NCI-H1417 (cell line): ENCODE measurements around the gene RAPGEF4.

ENCODE experiments used
- DNase-seq, 3 experiments: peaks; one replicate each; lab custom pipeline; 2025; lab: John Stamatoyannopoulos, UW

The RAPGEF4 gene

DNA sequence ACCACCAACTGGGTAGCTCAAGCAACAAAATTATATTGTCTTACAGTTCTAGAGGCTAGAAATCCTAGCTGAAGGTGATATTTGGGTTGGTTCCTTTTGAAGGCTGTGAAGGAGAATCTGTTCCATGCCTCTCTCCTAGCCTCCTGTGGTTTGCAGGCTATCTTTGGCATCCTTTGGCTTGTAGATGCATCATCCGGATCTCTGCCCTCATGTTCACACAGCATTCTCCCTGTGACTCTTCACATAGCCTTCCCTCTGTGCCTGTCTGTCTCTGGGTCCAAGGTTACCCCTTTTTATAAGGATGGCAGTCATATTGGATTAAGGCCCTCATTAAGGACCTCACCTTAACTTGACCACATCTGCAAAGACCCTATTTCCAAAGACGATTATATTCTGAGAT is 261.4 kb downstream of the RAPGEF4 start:
- DNase-seq: no peak

DNA sequence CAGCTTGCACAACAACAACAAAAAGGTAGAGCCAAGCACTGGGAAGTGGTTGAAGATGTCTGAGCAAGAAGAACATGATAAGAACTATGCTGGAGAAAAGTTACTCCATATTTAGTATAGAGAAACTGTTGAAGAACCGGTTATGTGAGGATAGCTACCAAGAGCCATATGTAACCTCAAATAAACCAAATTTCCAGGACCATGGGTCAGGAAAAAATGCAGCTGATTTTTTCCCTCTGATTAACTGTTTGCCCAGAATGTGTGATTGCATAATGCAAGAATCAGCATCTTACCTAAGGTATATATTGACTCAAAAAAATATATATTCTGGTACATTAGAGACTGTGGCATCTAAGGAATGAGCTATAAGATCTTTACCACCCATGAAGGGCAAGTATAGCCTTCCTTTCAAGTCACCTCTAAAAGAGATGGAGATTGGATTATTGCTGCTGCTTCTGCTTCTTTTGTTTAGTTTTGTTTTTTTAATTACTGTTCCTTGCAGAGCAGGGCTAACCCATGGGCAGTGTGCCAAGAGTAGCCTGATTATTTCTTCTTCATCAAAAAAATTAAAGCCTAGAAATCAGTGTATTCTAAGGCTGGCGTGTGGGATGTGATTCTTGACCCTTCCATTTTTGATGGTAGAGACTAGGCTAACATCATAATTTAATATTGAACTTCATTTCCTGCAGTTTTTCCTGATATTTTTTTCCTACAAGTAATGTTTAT is 263.1 kb downstream of the RAPGEF4 start:
- DNase-seq: peak in 1 of 3 experiments; percentile 0

DNA sequence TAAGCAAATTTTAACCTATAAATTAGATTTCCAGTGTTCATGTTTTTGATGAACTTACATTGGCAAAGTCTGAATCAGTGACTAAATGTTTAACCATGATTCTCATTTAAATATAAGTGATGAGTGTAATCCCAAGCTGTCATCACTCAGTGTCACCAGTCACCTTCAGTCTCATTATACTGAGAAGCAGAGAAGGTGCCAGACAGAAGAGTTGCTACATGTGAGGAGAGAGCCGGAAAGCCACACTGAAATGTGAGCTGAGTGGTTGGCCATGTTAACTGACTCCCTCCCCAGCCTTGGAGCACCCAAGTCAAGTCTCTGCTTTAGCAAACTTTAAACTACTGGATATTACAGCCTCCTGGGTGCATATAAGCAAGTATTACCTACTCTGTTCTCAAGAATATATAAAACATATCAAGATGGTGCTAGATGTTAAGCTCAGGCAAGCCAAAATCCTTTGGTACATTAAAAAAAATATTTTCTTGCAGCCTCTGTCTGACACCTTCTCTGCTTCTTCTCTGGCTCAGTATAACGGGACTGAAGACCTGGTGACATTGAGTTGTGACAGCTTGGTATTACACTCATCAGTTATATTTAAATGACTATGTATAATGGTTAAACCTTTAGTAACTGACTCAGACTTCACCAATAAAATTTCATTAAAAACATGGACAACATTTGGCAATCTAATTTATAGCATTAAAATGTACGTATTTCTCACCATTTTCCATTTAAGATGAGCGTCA is 264.2 kb downstream of the RAPGEF4 start:
- DNase-seq: no peak

DNA sequence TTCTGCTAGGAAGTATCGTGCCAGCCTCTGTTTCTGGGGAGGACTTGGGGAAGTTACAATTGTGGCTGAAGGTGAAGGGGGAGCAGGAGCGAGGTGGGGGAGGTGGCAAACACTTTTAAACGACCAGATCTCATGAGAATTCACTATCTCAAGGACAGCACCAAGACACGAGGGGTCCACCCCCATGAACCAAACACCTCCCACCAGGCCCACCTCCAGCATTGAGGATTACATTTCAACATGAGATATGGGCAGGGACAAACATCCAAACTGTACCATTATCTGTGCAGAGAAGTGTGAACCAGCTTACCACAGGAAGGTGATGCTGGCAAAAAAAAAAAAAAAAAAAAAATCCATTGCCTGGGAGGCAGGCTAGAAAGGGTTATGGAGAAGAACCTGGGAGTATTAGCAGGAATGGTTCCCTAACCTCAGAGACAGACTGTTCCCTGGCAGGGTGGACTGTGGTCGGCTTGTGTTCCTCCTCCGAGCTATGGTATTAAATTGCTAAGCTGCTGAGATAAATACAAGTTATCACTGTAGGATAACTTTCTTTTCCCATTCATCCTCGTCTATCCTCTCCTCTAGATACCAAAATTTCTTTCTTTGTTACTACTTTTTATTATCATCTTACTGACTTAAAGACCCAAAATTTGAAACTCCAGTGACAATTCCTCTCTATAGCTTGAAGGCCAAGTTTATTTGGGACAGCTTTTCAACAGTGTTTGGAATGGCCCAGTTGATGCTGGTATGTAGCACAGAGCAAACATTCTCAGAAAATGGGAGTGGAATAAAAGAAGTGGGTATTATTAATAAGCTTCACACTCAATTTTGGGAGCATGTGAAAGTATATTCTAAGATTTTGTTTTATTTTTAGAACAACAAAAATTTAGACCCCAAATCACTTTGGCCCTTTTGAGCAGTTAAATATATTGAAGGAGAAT is 266.3 kb downstream of the RAPGEF4 start:
- DNase-seq: no peak

DNA sequence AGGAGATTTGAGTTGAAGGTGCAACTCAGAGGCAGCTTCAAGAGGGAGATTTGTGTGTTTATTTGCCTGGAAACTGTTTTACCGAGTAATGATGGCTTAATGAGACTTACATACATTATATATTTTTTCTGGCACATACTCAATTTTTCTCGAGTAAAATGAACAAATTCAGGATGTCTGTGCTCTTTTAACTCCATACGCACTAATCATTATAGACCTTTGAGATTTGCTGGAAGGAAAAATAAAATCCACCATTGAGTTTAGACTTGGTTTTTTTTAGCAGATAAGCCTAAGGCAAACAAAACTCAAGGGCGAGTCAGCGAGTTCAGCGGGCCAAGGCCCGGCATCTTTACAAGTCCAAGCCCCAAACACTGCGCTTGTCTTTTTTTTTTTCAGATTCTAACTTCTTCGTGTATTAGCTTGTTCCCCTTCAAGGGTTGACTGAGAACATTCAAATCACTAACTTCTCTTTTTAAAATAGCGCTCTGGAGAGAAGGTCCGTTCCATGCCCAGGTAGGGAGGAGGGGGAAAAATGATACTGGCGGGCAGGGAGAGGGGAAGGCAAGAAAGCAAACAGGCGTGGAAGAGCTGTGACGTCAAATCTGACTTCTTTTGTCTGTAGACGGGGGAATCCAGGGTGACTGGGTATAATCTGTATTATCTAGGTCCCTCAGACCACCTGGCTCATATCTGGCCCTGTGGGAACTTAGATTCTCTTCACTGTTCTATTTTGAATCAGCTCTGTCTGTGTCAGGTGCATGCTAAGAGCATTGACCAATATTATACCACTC is 267.3 kb downstream of the RAPGEF4 start:
- DNase-seq: no peak

DNA sequence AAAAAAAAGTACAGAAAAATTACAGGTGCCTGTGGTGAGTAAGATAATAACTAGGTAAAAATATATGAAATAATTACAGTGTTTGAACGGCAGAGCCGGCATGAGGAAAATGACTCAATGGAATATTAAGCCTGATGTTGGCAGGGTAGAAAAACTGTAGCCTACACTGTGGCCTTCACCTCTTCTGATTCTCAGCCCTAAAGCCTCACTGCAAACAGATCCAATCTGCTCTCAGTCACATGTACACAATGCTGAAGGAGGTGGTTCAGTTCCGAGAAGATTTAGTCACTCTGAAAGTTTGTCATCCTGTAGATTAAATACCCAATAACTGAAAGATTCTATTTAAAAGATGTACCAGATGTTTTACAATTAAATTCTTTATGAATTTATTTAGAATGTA is 273.1 kb downstream of the RAPGEF4 start:
- DNase-seq: peak in 1 of 3 experiments; percentile 1

DNA sequence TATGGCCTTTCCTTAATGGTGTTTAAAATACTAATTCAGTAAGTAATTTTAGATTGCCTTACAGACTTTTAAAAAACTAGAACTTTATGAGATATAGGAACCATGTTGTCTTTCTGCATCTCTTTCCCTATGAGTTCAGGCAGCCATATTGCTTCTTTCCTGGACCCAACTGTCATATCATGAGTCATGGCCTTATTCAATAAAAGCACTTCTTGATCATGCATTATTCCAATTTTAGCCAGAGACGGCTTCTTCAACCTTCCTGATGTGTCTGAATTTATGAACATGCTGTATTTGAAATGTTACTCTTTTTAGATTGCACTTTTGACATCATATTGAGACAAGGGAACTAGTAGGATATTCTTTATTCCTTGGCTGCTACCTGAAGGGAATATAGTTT is 274.6 kb downstream of the RAPGEF4 start:
- DNase-seq: no peak

DNA sequence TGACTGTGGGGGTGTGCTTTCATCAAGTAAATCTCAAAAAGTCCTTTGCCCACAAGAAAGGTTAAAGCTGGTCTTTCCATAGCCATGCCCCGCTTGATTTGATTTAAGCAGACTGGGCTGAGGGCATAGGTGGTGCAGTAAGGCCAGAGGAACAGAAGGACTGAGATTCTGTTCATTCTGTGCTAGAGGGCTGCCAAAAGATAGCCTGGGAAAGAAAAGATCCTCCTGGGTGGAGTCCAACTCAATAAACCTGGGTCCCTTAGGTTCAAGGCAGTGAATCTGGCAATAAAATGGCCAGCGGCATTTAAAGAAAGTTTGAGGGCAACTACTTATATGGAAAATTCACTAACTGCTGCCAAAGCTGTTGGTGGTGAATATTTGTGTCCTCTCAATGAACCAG is 280.8 kb downstream of the RAPGEF4 start:
- DNase-seq: no peak

DNA sequence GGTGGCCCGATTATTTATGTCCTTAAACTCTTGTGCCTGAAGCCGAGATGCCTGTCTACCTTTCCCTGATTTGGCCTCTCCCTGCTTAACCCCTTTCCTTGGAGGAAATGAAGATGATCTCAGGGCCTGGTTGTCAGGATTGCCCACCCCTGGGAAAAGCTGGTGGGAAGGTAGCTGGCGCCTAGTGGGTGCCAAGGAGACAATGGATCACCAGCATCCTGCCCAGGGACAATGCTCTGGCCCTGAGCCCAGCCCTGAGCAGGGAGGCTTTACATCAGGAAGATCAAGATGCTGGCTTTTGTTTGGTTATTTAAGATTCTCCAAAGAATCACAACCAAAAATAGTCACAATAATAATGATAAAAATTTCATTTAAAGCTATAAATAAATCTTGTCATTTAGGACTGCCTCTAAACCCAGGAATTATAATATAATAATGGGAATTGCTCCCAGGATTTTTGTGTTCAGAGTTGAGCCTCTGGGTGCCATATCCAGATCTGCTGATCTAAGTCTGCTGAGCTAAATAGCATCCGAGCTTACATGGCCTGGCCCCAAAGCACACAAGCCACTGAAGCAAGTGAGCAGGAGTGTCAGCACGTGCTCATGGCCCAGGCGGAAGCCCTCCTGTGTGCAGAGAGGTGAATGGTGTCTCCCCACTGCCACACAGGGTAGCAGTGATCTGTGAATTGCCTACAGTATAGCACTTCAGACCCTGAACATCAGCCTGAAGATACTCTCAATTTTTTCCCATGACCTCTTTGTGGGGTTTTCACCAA is 282.2 kb downstream of the RAPGEF4 start:
- no peak for DNase-seq

DNA sequence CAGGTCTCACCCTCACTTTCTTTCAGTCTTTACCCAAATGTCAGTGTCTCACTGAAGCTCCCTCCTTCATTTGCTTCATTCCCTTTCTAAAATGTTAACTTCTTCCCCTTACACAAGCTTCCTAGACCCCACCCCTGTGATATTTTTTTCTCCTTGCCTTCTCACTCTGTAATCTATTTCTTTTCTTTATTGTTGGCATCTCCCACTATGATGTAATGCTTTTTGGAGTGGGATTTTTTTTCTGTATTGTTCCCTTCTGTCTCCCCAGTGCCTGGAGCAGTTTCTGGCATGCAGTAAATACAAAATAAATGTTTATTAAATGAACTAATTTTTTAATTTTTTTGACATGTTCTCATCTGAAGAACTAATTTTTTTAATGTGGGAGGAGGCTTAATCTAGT is 284.1 kb downstream of the RAPGEF4 start:
- DNase-seq: no peak

DNA sequence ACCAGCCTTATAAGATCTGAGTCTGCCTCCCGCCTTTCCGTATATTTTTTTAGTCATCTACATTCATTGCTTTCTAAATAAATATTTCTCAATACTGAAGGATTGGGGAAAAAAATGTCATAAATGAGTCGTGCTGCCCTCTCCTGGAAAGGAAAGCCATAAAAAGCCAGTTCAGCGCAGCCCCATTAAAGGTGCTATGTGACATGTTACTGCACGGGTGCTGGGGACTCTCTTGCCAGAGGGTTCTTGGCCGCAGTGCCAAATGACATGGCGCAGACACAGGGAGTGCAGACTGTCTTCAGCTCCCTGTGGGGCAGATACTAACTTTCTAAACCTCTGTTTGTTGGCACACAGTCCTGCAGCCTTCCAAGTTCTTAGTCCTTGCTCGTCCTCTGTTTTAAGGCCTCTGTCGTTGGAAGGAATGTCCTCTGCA is 286.3 kb downstream of the RAPGEF4 start:
- no peak for DNase-seq

DNA sequence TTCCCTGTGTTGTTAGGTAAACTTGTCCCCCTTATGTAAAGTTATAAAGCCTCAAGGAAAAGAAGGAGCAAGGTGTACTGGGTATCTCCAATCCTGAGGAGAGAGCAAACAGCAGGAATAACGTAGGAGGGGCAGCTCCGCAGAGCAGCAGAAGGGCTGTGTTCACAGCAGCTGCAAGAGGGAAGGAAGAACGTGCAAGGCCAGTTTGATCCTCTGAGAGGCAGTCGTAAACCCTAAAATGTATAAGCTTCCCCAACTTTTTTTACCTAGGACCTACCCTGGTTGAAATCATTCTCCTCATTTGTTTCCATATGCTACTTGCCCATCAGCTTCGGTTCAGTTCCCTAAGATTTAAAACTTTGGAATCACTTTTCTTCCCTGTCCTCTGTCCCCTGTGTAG is 288.1 kb downstream of the RAPGEF4 start:
- no peak for DNase-seq

DNA sequence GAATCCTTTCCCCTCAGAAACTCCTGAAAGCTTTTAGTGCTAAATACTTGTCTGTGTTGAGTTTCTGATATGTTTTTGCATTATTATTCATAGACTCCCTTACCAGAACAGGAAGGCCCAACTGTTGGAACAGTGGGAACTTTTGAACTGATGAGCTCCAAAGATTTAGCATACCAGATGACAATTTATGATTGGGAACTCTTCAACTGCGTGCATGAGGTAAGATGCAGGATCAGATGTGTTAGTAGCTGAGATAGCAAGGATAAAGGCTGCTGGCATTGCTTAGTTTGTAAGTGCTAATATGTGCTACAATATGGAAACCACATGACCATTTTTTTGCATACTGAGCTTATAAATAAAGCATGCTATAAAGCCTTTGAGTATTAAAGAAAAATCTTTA is 290.8 kb downstream of the RAPGEF4 start:
- DNase-seq: no peak

DNA sequence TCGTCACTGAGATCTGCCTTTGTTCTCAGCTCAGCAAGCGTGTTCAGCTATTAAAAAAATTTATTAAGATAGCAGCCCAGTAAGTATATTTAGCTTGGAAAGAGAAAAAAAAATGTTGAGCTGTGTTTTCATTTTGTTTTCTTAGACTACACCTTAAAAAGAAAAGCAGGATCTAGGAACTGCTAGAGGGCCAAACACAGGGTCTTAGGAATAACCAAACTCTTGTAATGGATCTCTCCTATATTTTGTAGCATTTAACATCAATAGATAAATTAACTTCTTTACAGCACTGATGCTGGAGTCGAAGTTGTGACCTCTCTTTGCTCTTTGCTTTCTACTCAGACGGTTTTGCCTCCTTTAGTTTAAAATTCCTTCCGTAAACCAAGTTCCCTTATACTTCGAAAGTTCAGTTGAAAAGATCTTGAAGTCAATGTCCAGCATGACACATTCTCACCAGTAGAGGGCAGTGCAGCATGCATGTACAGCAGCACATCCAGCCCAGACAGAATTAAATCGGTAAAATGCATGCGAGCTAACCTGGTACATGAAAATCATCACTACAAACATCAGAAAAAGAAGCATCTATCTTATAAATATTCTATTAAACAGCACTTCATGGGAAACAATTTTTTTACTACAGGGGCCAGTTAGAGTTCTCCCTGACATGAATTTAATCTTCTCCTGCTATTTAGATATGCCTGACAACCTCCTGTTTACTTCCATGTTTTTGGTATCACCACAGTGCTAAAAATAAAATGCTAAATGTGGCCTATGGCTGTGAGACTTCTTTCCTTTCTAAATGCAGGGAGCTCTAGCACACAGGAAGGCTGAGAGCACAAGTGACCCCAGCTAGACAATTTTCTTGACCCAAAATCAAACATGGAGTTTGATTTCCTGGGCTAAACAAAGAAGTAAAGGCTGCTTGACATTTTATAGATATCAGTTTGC is 291.8 kb downstream of the RAPGEF4 start:
- DNase-seq: peak; percentile 9 to 74 (median 60)

DNA sequence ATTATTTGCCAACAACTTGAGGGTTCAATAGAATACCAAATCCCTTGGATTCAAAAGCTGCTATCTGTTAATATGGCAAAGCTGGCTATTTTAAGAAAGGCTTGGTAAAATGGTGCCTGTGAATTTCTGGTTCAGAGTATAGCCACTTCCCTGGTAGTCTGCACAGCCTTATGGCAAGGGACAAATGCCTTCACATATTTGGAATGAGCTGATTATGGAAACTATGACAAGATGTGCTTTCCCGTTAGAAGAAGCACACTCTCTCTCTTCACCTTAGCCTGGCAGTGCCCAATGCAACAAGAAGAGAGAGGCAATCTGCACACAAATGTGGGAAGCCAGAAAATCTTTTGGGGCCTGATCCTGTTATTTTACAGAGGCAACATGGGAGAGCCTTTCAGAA is 292.5 kb downstream of the RAPGEF4 start:
- no peak for DNase-seq

DNA sequence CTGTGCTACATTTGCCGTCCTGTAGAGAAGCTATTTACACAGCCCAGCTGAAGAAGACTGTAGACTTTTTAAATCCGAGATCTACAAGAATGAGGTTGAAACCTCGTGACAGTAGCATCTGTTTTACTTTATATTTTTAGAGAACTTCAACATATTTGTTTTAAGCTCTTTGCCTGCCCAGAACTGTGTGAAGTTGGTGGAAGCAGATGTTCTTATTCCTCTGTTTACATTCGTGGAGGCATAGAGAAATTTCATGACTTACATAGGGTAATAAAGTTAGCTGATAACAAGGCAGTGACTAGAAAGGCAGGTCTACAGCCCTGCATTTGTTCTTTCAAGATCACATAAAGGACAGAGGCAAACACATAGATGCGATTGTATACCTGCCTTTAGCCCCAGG is 293.0 kb downstream of the RAPGEF4 start:
- DNase-seq: no peak

DNA sequence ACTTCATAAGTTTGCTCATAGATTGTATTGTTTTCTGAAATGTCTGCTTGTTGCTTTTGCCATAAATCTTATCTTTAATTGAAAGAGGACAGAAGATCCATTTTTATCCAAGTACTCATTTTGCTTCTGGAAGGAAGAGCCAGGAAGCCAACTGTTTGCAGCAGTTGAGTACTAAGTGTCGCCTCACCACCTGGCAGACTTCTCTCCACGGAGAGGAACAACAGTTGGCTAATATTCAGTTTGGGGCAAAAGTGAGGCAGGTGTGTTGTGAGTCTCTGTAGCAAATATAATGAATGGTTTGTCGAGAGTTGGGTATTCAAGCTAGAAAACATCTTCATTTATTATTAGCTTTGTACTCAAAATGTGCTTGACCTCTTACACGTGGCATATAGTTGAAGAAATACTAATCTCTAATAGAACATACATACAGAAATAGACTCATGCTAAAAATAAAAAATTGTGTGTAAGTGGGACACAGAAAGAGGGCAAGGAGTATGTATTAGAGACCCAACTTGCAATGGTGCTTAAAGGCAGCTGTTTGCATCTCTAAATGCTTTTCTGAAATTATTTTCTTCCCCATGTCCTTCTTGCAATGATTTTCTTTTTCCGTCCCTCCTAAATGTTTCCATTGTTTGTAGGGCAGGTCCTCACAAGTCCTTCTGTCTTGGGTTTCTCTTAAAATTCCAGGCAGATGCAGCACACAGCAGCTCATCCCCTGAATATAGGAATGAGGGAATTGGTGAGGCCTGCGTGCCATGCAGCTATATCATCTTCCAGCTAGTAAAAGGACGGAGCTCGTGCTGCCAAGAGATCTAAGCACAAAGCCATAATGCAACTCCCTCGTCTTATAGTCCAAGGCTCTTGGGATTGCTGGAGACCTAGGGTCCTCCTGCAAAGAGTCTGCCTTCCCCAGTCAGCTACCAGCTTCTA is 295.2 kb downstream of the RAPGEF4 start:
- DNase-seq: peak in 1 of 3 experiments; percentile 15

DNA sequence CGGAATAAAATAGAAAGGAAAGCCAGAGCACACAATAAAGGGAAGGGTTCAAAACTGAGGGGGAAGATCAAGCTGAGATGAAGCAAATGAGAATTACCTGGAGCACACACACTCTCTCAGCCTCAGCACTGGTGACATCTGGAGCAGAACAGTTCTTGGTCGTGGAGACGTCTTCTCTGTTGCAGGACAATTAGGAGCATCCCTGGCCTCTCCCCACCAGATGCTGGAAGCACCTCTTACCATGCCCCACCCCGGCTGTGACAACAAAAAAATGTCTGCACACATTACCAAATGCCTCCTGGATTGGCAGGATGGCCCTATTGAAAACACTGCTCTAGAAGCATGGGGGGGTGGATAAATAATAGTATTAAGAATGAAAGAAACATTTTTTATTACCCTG is 296.4 kb downstream of the RAPGEF4 start:
- no peak for DNase-seq

DNA sequence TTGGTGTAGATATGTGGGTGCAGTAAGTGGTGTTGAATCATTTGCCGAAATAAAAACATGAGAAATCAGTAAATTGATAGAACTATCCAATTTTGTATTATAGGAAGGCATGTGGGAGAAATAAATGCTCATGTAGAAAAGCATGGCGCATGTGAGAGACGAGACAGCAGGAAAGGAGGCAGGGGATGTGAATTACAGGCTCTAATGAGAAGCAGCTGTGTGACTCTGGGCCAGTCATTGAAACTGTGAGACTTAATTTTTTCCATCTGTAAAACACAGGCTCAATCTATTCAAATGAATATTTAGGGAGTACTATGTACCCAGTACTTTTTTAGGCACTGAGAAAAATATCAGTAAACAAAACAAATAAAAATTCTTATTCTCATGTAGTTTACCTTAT is 297.4 kb downstream of the RAPGEF4 start:
- no peak for DNase-seq
